Measurements from ENCODE around the gene KLHL3. TPM values are rescaled to one million over a fixed set of nuclear protein-coding genes. Genes with fewer than 3 reads are reported as not detected.

KLHL3 gene
- total RNA-seq, 2 donors from 2014 or later = 24.6 to 38.2 TPM

GRCh38 chr5:137688210-137688840, 47.6 kb downstream of the KLHL3 start:
- DNase-seq (ENCODE audit: low spot score) = no peak
- H3K9me3 ChIP-seq = no peaks in the 10 kb centered on the region
- no peak for TF ChIP-seq CTCF (IDR thresholded peaks at IDR 0.05)
- no peak overlapping the region for H3K4me3 ChIP-seq
- peaks cover 0 to 4% of the 10 kb centered on the region in 2 donors for H3K4me1 ChIP-seq
- H3K36me3 ChIP-seq = peaks cover 27% of the 10 kb centered on the region
- H3K27me3 ChIP-seq = no peaks in the 10 kb centered on the region
- H3K27ac ChIP-seq = no peak overlapping the region

- Histone ChIP-seq H3K27ac (no peak overlapping the region), H3K4me1 (no peaks in the 10 kb centered on the region), H3K27me3 (no peaks in the 10 kb centered on the region), H3K4me3 (no peak overlapping the region), H3K9me3 (no peaks in the 10 kb centered on the region), H3K36me3 (peaks cover 11% of the 10 kb centered on the region)
- TF ChIP-seq CTCF (IDR thresholded peaks at IDR 0.05) = no peak
- no peak for DNase-seq (ENCODE audit: low spot score)
These were observed 51.1 kb downstream of the KLHL3 start for GRCh38 chr5:137684761-137685160.

GRCh38 chr5:137681191-137681590, 54.7 kb downstream of the KLHL3 start:
- H3K4me1 ChIP-seq = no peaks in the 10 kb centered on the region
- no peak for DNase-seq (ENCODE audit: low spot score)
- no peak for TF ChIP-seq CTCF (IDR thresholded peaks at IDR 0.05)
- H3K4me3 ChIP-seq = no peak overlapping the region
- no peaks in the 10 kb centered on the region for H3K27me3 ChIP-seq
- H3K36me3 ChIP-seq = peaks cover 18% of the 10 kb centered on the region
- H3K9me3 ChIP-seq = no peaks in the 10 kb centered on the region
- H3K27ac ChIP-seq = no peak overlapping the region

- H3K4me1 ChIP-seq = no peaks in the 10 kb centered on the region
These were observed 56.0 kb downstream of the KLHL3 start for GRCh38 chr5:137679910-137680309.

GRCh38 chr5:137679195-137679594, 56.7 kb downstream of the KLHL3 start:
- Histone ChIP-seq H3K4me3 (no peak overlapping the region), H3K4me1 (no peaks in the 10 kb centered on the region), H3K27ac (no peak overlapping the region), H3K36me3 (peaks cover 18% of the 10 kb centered on the region), H3K27me3 (no peaks in the 10 kb centered on the region), H3K9me3 (no peaks in the 10 kb centered on the region)
- DNase-seq (ENCODE audit: low spot score) = no peak
- TF ChIP-seq CTCF (IDR thresholded peaks at IDR 0.05) = no peak

More at GRCh38 chr5:137679910-137680309, 56.0 kb downstream of the KLHL3 start:
- no peaks in the 10 kb centered on the region for H3K27me3 ChIP-seq
- no peak overlapping the region for H3K4me3 ChIP-seq
- H3K9me3 ChIP-seq = no peaks in the 10 kb centered on the region
- H3K27ac ChIP-seq = no peak overlapping the region
- peaks cover 22% of the 10 kb centered on the region for H3K36me3 ChIP-seq
- no peak for TF ChIP-seq CTCF (IDR thresholded peaks at IDR 0.05)
- no peak for DNase-seq (ENCODE audit: low spot score)

GRCh38 chr5:137672881-137673280, 63.0 kb downstream of the KLHL3 start:
- no peaks in the 10 kb centered on the region for H3K9me3 ChIP-seq
- no peak for DNase-seq (ENCODE audit: low spot score)
- TF ChIP-seq CTCF (IDR thresholded peaks at IDR 0.05) = no peak
- no peak overlapping the region for H3K27ac ChIP-seq
- peaks cover 0 to 3% of the 10 kb centered on the region in 2 donors for H3K4me1 ChIP-seq
- no peak overlapping the region for H3K4me3 ChIP-seq
- H3K36me3 ChIP-seq = peaks cover 18% of the 10 kb centered on the region
- no peaks in the 10 kb centered on the region for H3K27me3 ChIP-seq
